ENCODE results near the gene LILRB1.
"Not testable (repeated sequence)": the region's sequence is repeated elsewhere in the genome, so short reads cannot be mapped to it uniquely, and the experiment has no call there.

The LILRB1 gene

DNA sequence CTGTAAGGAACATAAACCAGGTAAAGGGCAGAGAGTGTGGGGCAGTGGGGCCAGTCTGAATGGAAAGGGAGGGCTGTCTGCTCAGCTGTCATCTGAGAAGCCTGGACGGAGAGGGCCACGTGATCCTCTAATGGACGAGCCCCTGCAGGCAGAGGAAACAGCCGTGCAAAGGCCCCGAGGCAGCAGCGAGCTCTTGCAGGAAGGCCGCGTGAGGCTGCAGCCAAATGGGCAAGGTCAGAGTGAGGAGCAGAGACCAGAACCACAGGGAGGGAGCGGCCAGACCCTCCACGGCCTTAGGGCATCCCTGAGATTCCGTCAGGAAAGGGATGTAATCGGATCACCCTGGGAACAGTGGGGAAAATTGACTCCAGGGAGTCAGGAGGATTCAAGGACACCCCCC lies 36.9 kb downstream of the LILRB1 start:
- DNase-seq, result no peak

DNA sequence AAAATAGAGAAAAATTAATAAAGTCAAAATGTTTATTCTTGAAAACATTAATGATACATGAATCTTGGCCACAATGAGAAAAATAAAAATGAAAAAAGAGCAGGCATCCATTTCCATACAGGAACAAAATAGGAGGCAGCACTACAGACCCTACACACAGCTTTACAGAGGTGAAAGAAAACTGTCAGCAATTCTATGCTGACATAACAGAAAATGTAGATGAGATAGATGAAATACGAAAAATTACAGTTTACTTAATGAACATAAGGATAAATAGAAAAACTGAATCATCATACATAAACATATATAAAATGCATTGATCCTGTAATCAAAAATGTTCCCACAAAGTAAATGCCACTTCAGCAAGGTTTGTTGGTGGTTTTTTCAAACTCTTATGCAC lies 38.1 kb downstream of the LILRB1 start:
- no peak for DNase-seq

DNA sequence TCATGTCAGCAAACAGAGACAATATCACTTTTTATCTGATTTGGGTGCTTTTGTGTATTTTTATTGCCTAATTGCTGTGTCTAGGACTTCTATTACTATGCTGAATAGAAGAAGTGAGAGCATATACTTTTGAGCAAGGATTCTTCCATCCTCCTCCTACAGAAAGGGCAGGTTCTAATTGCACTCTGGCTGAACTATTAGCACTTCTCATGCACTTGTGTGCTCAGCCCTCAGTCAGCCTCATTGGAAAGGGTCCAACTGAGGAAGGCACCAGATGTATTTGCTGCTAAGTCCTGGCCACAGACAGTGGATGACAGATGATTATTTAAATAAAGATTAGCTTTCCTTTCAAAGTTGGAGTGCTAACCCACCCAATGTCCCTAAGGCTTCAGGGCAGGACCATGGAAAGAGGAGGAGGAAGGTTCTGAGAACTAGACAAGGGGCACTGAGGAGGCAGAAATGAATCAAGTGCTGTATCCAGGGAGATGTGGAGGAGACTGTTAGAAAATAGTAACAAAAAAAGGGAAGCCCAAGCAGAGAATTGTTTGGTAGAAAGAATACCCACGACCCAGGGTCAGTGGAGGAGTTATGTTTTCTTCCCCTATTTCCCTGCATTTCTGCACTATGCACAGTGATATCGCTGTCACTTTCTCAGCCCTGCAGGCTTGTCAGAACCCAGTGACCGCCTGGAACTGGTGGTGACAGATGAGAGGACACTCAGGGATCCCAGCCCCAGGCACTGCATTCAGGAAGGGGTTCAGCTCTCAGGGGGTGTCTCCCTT lies 40.5 kb downstream of the LILRB1 start:
- no peak for DNase-seq

DNA sequence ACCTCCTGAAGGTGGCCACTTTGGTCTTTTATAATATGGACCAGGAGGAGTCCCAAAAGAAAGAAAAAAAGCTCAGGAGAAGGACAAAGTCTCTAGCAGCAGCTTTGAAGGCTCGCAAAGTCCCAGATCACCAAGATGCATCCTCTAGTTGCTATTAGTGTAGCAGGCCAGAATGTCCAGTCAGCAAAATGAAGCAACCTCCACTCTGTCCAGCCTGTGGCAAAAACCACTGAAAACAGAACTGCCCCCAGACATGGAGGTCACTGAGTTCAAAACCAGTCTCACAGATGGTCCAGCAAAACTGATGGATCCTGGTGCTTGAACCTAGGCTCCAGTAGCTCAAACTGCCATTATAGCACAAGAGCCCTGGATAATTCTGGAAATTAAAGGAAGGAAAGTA lies 42.9 kb downstream of the LILRB1 start:
- no peak for DNase-seq

DNA sequence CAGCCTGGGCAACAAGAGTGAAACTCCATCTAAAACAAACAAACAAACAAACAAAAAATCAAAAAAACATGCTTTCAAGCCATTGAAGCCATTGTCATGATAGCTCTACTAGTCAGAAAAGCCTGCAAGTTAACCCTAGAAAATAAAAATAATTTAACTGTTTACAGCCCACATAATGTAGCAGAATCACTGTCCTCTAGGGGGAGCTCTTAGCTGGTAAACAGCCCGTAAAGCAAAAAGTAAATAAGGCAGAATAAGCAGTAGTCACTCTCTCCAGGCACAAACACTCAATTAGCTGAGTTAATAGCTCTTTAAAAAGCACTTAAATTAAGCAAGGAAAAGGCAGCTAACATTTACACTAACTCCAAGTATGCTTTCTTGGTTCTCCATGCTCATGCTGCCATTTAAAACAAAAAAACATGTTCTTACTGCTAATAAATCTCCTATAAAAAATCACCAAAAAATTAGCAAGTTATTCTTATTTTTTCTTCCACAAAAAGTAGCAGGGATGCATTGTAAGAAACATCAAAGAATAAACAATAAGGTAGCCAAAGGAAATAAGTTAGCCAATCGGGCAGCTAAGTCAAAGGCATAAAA lies 43.8 kb downstream of the LILRB1 start:
- DNase-seq, result no peak

DNA sequence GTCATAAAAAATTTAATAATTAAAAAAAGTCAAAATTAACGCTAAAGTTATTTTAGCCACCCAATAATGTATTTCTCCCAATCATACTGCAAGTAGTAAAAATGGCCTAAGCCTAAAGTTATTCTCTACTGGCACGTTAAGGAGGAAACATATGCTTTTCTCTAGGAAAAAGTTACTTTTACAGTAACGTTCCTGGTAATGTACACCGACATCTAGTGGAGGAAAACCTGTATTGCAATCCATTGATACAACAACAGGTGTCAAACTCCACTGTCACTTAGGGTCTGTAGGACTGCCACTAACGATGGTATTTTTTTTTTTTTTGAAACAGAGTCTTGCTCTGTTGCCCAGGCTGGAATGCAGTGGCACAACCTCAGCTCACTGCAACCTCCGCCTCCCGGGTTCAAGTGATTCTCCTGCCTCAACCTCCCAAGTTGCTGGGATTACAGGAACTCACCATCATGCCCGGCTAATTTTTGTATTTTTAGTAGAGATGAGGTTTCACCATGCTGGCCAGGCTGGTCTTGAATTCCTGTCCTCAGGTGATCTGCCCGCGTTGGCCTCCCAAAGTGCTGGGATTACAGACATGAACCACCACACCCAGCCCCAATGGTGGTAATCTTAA lies 46.0 kb downstream of the LILRB1 start:
- not testable (repeated sequence) for DNase-seq

DNA sequence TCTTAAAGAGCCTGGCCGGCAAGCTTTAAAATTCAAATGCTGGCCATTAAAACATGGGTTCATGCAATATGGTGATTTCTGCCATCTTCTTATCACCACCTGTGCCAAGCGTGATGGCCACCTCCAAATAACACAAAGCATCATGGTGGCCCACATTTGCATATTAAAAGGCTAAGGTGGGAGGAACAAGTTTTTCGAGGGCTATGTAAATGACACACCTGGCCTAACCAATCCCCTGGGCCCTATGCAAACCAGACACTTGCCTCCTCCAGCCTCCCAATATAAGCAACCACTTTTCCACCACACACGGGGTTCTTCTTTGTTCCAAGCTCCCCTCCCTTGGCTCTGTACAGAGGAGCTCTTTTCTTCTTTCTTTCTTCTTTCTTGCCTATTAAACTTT lies 46.9 kb downstream of the LILRB1 start:
- DNase-seq, result no peak

DNA sequence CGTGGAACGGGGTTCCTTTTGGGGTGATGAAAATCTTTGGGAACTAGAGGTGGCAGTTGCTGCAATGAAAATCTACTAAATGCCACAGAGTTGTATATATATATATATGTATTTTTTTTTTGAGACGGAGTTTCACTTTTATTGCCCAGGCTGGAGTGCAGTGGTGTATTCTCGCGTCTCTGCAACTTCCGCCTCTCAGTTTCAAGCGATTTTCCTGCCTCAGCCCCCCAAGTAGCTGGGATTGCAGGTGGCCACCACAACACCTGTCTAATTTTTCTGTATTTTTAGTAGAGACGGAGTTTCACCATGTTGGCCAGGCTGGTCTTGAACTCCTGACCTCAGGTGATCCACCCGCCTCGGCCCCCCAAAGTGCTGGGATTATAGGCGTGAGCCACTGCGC lies 51.3 kb downstream of the LILRB1 start:
- not testable (repeated sequence) for DNase-seq

DNA sequence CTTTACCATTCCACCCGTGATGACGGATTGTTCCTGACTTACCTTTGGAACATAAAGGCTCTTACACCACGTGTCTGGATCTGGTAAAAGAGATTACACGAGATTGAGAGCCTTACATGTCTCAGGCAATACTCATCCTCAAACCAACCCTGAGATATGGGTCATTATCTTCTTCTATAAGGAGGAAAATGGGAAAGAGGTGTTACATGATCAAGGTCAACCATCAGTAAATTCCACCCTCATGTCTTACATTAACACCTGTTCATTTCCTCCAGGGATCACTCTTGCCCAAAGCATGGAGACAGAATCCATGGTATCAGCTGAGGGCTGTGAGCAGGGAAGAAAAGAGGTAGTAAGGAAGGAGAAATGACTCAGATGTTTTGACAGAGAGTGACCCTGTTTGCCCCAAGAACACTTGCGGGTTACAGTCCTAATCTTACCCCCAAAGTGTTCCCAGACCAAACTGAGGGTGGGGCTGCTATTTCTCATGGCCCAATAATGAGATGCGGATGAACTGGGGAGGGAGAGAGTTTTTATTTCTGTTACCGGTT lies 52.1 kb downstream of the LILRB1 start:
- DNase-seq, result no peak

DNA sequence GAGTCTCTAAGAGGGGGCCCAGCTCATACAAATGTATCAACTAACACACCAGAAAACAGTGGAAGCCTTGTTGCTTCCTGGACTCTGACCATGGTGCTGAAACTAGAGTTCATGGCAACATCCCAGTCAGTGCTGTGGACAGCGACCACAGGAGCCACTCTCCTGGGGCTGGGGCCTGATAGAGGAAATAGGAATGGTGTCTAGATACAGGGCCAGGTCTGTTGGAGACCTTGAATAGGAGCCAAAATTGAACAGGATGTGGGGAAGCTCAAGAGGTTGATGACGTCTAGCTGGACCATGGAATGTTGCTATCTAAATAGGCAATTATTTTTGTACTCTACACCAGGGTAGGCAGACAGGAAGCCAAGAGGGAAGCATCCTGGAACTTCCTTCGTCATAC lies 54.2 kb downstream of the LILRB1 start:
- no peak for DNase-seq
